Astrocyte of the spinal cord (primary cell): ENCODE measurements around the gene RPP30.

ENCODE experiments used
- DNase-seq: peaks from one replicate; pipeline ENCODE4 v3.0.0; 2011; ENCODE audit warnings: low read depth, low spot score
- H3K4me3 ChIP-seq: 2 replicates; pipeline ENCODE4 v1.5.1; 2011; ENCODE audit warnings: low read depth, mild to moderate bottlenecking, low read length, moderate library complexity
- CTCF ChIP-seq: IDR thresholded peaks from 2 replicates; pipeline ENCODE4 v1.5.1; 2012; ENCODE audit warnings: low read depth, mild to moderate bottlenecking, low read length, inconsistent platforms
- in situ Hi-C: cut with HindIII; loops from 2 replicates; pipeline ENCODE4 v1.10.0; 2017; ENCODE audit warnings: low sequenced_read_pairs

RPP30 gene

GRCh38 chr10:90845726-90846125 lies 26.0 kb upstream of the RPP30 start:
- TF ChIP-seq CTCF = no peak
- in situ Hi-C loops = no loop called here
- no peak for DNase-seq
- no peak overlapping the region for H3K4me3 ChIP-seq

- in situ Hi-C loops = no loop called here
- no peak overlapping the region for H3K4me3 ChIP-seq
- peak; percentile 38 for DNase-seq
- no peak for TF ChIP-seq CTCF
These were observed 25.0 kb upstream of the RPP30 start for GRCh38 chr10:90846746-90847145.

- in situ Hi-C loops = no loop called here
- no peak for TF ChIP-seq CTCF
- peak; percentile 81 for DNase-seq
- H3K4me3 ChIP-seq = no peak overlapping the region
These were observed 24.3 kb upstream of the RPP30 start for GRCh38 chr10:90847436-90847835.

GRCh38 chr10:90849956-90850749 lies 21.6 kb upstream of the RPP30 start:
- in situ Hi-C loops = no loop called here
- TF ChIP-seq CTCF = no peak
- DNase-seq = peak; percentile 45
- no peak overlapping the region for H3K4me3 ChIP-seq

GRCh38 chr10:90855126-90855525 lies 16.6 kb upstream of the RPP30 start:
- DNase-seq = no peak
- TF ChIP-seq CTCF = no peak
- in situ Hi-C loops = no loop called here
- H3K4me3 ChIP-seq = peak overlapping the region; percentile 52

- in situ Hi-C loops = no loop called here
These were observed 15.5 kb upstream of the RPP30 start for GRCh38 chr10:90856261-90856660.

More at GRCh38 chr10:90856261-90856660, 15.5 kb upstream of the RPP30 start:
- no peak for DNase-seq
- no peak for TF ChIP-seq CTCF
- peak overlapping the region; percentile 52 for H3K4me3 ChIP-seq
